ENCODE measurements around the gene KCNG1.

KCNG1 gene

GRCh38 chr20:51027035-51027795 lies 4.3 kb upstream of the KCNG1 start:
- TF ChIP-seq CTCF (IDR thresholded peaks at IDR 0.05; ENCODE audit: insufficient read depth, low read length, poor library complexity, severe bottlenecking): no peak
- DNase-seq (ENCODE audit: extremely low read depth, insufficient read length): no peak
- peaks cover 2% of the 10 kb centered on the region for H3K27me3 ChIP-seq (replicated peaks; ENCODE audit: control insufficient read depth, insufficient read depth, low read length)
- H3K36me3 ChIP-seq (ENCODE audit: control insufficient read depth, insufficient read depth, low read length): no peaks in the 10 kb centered on the region
- H3K4me3 ChIP-seq (replicated peaks; ENCODE audit: low read depth, low read length): no peak overlapping the region

DNA sequence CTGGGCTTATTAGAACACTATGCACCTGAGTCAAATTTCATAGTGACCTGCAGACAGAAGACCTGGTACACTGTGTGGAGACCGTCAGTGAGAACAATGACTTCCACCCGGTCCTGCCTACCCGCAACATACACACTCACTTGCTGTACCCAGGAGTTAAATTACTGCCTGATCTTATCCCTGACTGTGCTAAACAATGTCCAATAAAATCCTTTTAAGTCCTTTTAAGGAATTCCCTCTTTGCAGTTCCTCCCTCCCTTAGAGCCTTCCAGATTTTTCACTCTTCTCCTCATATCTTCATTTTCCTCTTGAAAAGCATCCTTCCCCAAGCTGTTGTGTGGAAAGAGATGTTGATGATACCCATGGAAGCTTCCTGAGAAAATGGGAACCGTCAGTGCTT lies 3.4 kb upstream of the KCNG1 start:
- Histone ChIP-seq H3K4me3 (replicated peaks; ENCODE audit: low read depth, low read length) (no peak overlapping the region), H3K27me3 (replicated peaks; ENCODE audit: control insufficient read depth, insufficient read depth, low read length) (peaks cover 2% of the 10 kb centered on the region), H3K36me3 (ENCODE audit: control insufficient read depth, insufficient read depth, low read length) (no peaks in the 10 kb centered on the region)
- TF ChIP-seq CTCF (IDR thresholded peaks at IDR 0.05; ENCODE audit: insufficient read depth, low read length, poor library complexity, severe bottlenecking): no peak
- no peak for DNase-seq (ENCODE audit: extremely low read depth, insufficient read length)

GRCh38 chr20:51024761-51025160 lies 1.9 kb upstream of the KCNG1 start:
- DNase-seq (ENCODE audit: extremely low read depth, insufficient read length): no peak
- no peaks in the 10 kb centered on the region; the same call in none of the 2 replicates for H3K27me3 ChIP-seq (replicated peaks; ENCODE audit: control insufficient read depth, insufficient read depth, low read length)
- no peak overlapping the region for H3K4me3 ChIP-seq (replicated peaks; ENCODE audit: low read depth, low read length)
- H3K36me3 ChIP-seq (ENCODE audit: control insufficient read depth, insufficient read depth, low read length): no peaks in the 10 kb centered on the region
- TF ChIP-seq CTCF (IDR thresholded peaks at IDR 0.05; ENCODE audit: insufficient read depth, low read length, poor library complexity, severe bottlenecking): no peak

DNA sequence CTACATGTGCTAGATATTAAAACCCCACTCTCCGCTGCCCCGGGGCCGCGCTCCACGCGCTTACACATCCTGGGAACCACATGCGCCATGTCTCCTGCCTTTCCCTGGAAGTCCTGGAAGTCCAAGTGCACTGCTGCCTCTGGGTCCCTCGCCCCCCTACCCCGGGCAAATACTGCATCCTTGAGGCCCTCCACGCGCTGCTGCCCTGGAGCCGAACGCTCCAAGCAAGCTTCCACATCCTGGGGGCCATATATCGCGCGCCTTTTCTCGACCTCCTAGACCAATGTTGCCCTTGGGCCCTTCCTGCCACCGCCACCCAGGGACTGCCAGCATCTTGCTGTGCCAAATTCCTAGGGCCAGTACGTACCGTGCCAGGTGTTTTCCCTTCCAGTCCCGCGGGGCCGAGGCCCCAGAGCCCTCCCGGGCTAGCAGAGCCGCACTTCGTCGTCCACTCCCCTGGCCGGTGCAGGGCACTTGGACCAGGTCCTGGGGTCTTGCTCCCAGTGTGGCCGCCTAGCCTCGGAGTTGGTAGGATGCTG lies 779 bp upstream of the KCNG1 start:
- H3K36me3 ChIP-seq (ENCODE audit: control insufficient read depth, insufficient read depth, low read length): no peaks in the 10 kb centered on the region
- no peaks in the 10 kb centered on the region; the same call in none of the 2 replicates for H3K27me3 ChIP-seq (replicated peaks; ENCODE audit: control insufficient read depth, insufficient read depth, low read length)
- no peak overlapping the region for H3K4me3 ChIP-seq (replicated peaks; ENCODE audit: low read depth, low read length)
- TF ChIP-seq CTCF (IDR thresholded peaks at IDR 0.05; ENCODE audit: insufficient read depth, low read length, poor library complexity, severe bottlenecking): no peak
- DNase-seq (ENCODE audit: extremely low read depth, insufficient read length): no peak

GRCh38 chr20:51022227-51022802 lies 592 bp downstream of the KCNG1 start:
- Histone ChIP-seq H3K36me3 (ENCODE audit: control insufficient read depth, insufficient read depth, low read length) (no peaks in the 10 kb centered on the region), H3K4me3 (replicated peaks; ENCODE audit: low read depth, low read length) (no peak overlapping the region)
- TF ChIP-seq CTCF (IDR thresholded peaks at IDR 0.05; ENCODE audit: insufficient read depth, low read length, poor library complexity, severe bottlenecking): no peak

More at GRCh38 chr20:51022227-51022802, 592 bp downstream of the KCNG1 start:
- no peaks in the 10 kb centered on the region; the same call in none of the 2 replicates for H3K27me3 ChIP-seq (replicated peaks; ENCODE audit: control insufficient read depth, insufficient read depth, low read length)
- DNase-seq (ENCODE audit: extremely low read depth, insufficient read length): no peak

Data from GM06990 (cell line).